Hepatocyte (in vitro differentiated cells): ENCODE data around the gene SLTM.

ENCODE experiments used
- CTCF ChIP-seq: fragments of 200-600 bp; sonication (generic); IDR thresholded peaks from 2 replicates; pipeline ENCODE4 v1.5.1; 2016; ENCODE audit warnings: antibody characterized with exemption, mild to moderate bottlenecking; ENCODE audit not compliant: poor library complexity
- EZH2 ChIP-seq: fragments of 200-600 bp; sonication (generic); IDR thresholded peaks from 2 replicates; pipeline ENCODE4 v1.6.1; 2016; ENCODE audit warnings: antibody characterized with exemption, mild to moderate bottlenecking, borderline replicate concordance
- EZH2phosphoT487 ChIP-seq: fragments of 200-600 bp; sonication (generic); IDR thresholded peaks from one replicate; pipeline ENCODE4 v1.6.1; 2018; ENCODE audit warnings: antibody characterized with exemption, mild to moderate bottlenecking, low read depth, moderate library complexity; ENCODE audit not compliant: unreplicated experiment, severe bottlenecking

DNA sequence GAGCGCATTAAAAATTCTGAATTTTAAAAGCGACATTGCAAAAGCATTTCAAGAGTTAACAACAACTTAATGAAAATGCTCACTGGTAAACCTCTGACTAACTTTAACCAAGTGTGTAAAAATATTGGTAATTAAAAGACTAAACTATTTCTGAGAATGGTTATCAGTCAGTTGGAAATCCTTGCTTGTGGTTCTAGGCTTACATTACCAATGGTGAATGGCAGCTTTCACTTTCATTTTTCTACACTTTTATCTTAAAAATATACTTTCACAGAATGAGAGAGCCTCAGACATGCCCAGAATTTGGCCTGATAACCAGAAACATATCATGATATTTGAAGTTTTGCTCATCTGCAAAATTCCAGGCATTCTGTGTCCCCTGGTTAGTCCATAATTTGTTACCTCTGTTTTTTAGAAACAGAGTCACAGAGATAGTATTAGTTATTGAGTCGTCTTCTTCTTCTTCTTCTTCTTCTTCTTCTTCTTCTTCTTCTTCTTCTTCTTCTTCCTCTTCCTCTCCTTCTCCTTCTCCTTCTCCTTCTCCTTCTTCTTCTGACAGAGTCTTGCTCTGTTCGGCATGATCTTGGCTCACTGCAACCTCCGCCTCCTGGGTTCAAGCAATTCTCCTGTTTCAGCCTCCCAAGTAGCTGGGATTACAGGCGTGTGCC lies 48.5 kb upstream of the SLTM start:
- TF ChIP-seq CTCF (no peak), EZH2 (no peak), EZH2phosphoT487 (no peak)
